HEK293 (cell line): ENCODE data around the gene FOXO4.

ENCODE experiments used
- BCL11B ChIP-seq: fragments of 450-650 bp; formaldehyde crosslinking; IDR thresholded peaks from 2 replicates; pipeline ENCODE4 v1.5.1; 2016; ENCODE audit warnings: low read depth, missing biosample characterization, missing genetic modification characterization
- KLF7 ChIP-seq: fragments of 450-650 bp; formaldehyde crosslinking; IDR thresholded peaks from 2 replicates; pipeline ENCODE4 v1.5.1; 2016; ENCODE audit warnings: missing biosample characterization, missing genetic modification characterization, borderline replicate concordance
- OSR2 ChIP-seq: fragments of 450-650 bp; formaldehyde crosslinking; IDR thresholded peaks from 2 replicates; pipeline ENCODE4 v1.5.1; 2016; ENCODE audit warnings: missing biosample characterization, missing genetic modification characterization
- PRDM2 ChIP-seq: fragments of 450-650 bp; formaldehyde crosslinking; IDR thresholded peaks from 2 replicates; pipeline ENCODE4 v1.5.1; 2016; ENCODE audit warnings: missing biosample characterization, missing genetic modification characterization, borderline replicate concordance
- REPIN1 ChIP-seq: fragments of 450-650 bp; formaldehyde crosslinking; IDR thresholded peaks from 2 replicates; pipeline ENCODE4 v1.5.1; 2017; ENCODE audit warnings: missing biosample characterization, missing genetic modification characterization, low read depth
- SCRT2 ChIP-seq: fragments of 450-650 bp; formaldehyde crosslinking; IDR thresholded peaks from 2 replicates; pipeline ENCODE4 v1.5.1; 2016; ENCODE audit warnings: missing biosample characterization, missing genetic modification characterization
- SP2 ChIP-seq: fragments of 450-650 bp; formaldehyde crosslinking; IDR thresholded peaks from 2 replicates; pipeline ENCODE4 v1.5.1; 2016; ENCODE audit warnings: missing biosample characterization, missing genetic modification characterization
- SP7 ChIP-seq: fragments of 450-650 bp; formaldehyde crosslinking; IDR thresholded peaks from 2 replicates; pipeline ENCODE4 v1.5.1; 2016; ENCODE audit warnings: missing biosample characterization, missing genetic modification characterization
- ZNF16 ChIP-seq: fragments of 450-650 bp; formaldehyde crosslinking; IDR thresholded peaks from 2 replicates; pipeline ENCODE4 v1.5.1; 2016; ENCODE audit warnings: low read depth, missing biosample characterization, missing genetic modification characterization
- ZNF202 ChIP-seq: fragments of 450-650 bp; formaldehyde crosslinking; IDR thresholded peaks from 2 replicates; pipeline ENCODE4 v1.5.1; 2016; ENCODE audit warnings: missing biosample characterization, missing genetic modification characterization, borderline replicate concordance
- ZNF24 ChIP-seq: fragments of 450-650 bp; formaldehyde crosslinking; IDR thresholded peaks from 2 replicates; pipeline ENCODE4 v1.5.1; 2016; ENCODE audit warnings: missing biosample characterization, missing genetic modification characterization
- ZNF311 ChIP-seq: fragments of 450-650 bp; formaldehyde crosslinking; IDR thresholded peaks from 2 replicates; pipeline ENCODE4 v1.5.1; 2017; ENCODE audit warnings: missing biosample characterization, missing genetic modification characterization, borderline replicate concordance
- ZNF324 ChIP-seq: fragments of 450-650 bp; formaldehyde crosslinking; IDR thresholded peaks from 2 replicates; pipeline ENCODE4 v1.5.1; 2016; ENCODE audit warnings: missing biosample characterization, missing genetic modification characterization
- ZNF362 ChIP-seq: fragments of 450-650 bp; formaldehyde crosslinking; IDR thresholded peaks from 2 replicates; pipeline ENCODE4 v1.5.1; 2016; ENCODE audit warnings: missing biosample characterization, missing genetic modification characterization
- ZNF394 ChIP-seq: fragments of 450-650 bp; formaldehyde crosslinking; IDR thresholded peaks from 2 replicates; pipeline ENCODE4 v1.5.1; 2016; ENCODE audit warnings: missing biosample characterization, missing genetic modification characterization, mild to moderate bottlenecking, moderate library complexity, borderline replicate concordance
- ZNF518A ChIP-seq: fragments of 450-650 bp; formaldehyde crosslinking; conservative IDR thresholded peaks from 2 replicates; pipeline ENCODE4 v1.5.1; 2016; ENCODE audit warnings: low read depth, missing biosample characterization, missing genetic modification characterization
- ZNF521 ChIP-seq: fragments of 450-650 bp; formaldehyde crosslinking; IDR thresholded peaks from 2 replicates; pipeline ENCODE4 v1.5.1; 2017; ENCODE audit warnings: missing biosample characterization, mild to moderate bottlenecking, missing genetic modification characterization
- ZNF548 ChIP-seq: fragments of 450-650 bp; formaldehyde crosslinking; IDR thresholded peaks from 2 replicates; pipeline ENCODE4 v1.5.1; 2016; ENCODE audit warnings: missing biosample characterization, missing genetic modification characterization
- ZNF610 ChIP-seq: fragments of 450-650 bp; formaldehyde crosslinking; IDR thresholded peaks from 2 replicates; pipeline ENCODE4 v1.5.1; 2016; ENCODE audit warnings: missing biosample characterization, missing genetic modification characterization, borderline replicate concordance
- ZNF624 ChIP-seq: fragments of 450-650 bp; formaldehyde crosslinking; IDR thresholded peaks from 2 replicates; pipeline ENCODE4 v1.5.1; 2017; ENCODE audit warnings: missing biosample characterization, missing genetic modification characterization
- ZNF645 ChIP-seq: fragments of 450-650 bp; formaldehyde crosslinking; IDR thresholded peaks from 2 replicates; pipeline ENCODE4; 2016; ENCODE audit warnings: missing biosample characterization, missing genetic modification characterization
- ZSCAN16 ChIP-seq: fragments of 450-650 bp; formaldehyde crosslinking; IDR thresholded peaks from 2 replicates; pipeline ENCODE4 v1.5.1; 2016; ENCODE audit warnings: missing biosample characterization, missing genetic modification characterization
- ZSCAN5A ChIP-seq: fragments of 450-650 bp; formaldehyde crosslinking; IDR thresholded peaks from 2 replicates; pipeline ENCODE4 v1.5.1; 2016; ENCODE audit warnings: missing biosample characterization, missing genetic modification characterization
- ZXDB ChIP-seq: fragments of 450-650 bp; formaldehyde crosslinking; IDR thresholded peaks from 2 replicates; pipeline ENCODE4 v1.5.1; 2016; ENCODE audit warnings: missing biosample characterization, missing genetic modification characterization

Gene FOXO4

GRCh38 chrX:71068044-71068918 lies 27.4 kb upstream of the FOXO4 start, which contains the start of gene SNX12 (continued):
- TF ChIP-seq ZSCAN5A (tag by site-specific recombination) (no peak), ZNF16 (no peak), REPIN1 (tag by site-specific recombination) (no peak), ZNF394 (tag by site-specific recombination) (no peak), ZNF311 (no peak), ZNF518A (peak; percentile 50), OSR2 (tag by site-specific recombination) (peak; percentile 55), ZXDB (tag by site-specific recombination) (peak; percentile 73), BCL11B (tag by site-specific recombination) (no peak), ZNF548 (tag by site-specific recombination) (no peak), ZNF324 (no peak; the same call in 1 of the 2 replicates), ZNF521 (tag by site-specific recombination) (no peak), ZNF202 (tag by site-specific recombination) (no peak), KLF7 (tag by site-specific recombination) (no peak), PRDM2 (tag by site-specific recombination) (no peak), ZNF362 (tag by site-specific recombination) (no peak), ZSCAN16 (tag by site-specific recombination) (no peak), SCRT2 (tag by site-specific recombination) (0 out of 2 replicates have a peak, but pooled peaks have one; percentile 14), SP7 (tag by site-specific recombination) (no peak; the same call in none of the 2 replicates), ZNF645 (tag by site-specific recombination) (no peak), SP2 (peak; percentile 95), ZNF624 (tag by site-specific recombination) (no peak), ZNF24 (tag by site-specific recombination) (no peak), ZNF610 (tag by site-specific recombination) (no peak)
